GM23248 (cell line): ENCODE measurements around the gene JMJD1C.

Experiments
- EZH2 ChIP-seq: fragments of 200-600 bp; sonication (generic); IDR thresholded peaks from 2 replicates; pipeline ENCODE4 v1.6.1; 2018; ENCODE audit warnings: antibody characterized with exemption, mild to moderate bottlenecking; ENCODE audit not compliant: insufficient read depth, poor library complexity, severe bottlenecking
- EZH2phosphoT487 ChIP-seq: fragments of 200-600 bp; sonication (generic); IDR thresholded peaks from 2 replicates; pipeline ENCODE4 v1.6.1; 2018; ENCODE audit warnings: antibody characterized with exemption, moderate library complexity, mild to moderate bottlenecking, low read depth; ENCODE audit not compliant: insufficient read depth

DNA sequence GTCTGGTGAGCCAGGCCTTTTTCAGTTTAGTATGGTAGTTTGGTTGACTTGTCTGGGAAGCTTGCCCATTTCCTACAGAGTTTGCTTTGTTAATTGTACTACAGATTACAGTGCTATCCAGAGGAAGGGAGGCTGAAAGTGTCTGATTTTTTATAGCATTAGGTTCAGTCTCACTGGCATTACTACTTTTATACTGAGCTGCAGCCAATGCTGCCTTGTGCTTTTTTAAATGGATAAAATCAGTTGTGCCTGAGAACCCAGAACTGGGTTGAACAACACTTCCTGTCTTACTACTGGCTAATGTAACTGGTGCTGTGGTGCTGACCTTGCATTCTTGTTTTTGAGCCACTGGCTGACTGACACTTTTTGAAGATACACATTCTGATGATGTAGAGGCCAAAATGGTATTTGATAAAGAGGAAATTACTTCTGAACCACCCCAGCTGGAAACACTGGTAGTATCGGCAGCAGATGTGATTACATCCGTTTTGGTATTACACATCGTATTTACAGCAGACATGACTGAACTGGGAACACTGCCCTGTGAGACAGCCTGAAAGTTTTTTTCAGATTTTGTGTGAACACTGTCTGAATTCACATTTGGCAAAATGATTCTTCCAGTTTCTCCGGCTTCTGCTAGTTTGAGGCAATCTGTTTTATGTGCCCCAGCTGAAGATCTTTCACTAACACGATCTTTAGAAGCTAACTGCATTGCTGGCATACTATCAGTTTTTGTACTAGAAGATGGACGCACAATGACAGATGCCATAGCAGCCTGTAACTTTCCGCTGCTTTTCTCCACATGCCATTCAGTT is 258.6 kb downstream of the JMJD1C start:
- no peak for TF ChIP-seq EZH2
- TF ChIP-seq EZH2phosphoT487: no peak
